Astrocyte of the hippocampus (primary cell): Measurements from ENCODE around the gene SEMA4C.

Experiments used
- DNase-seq: peaks from one replicate; pipeline ENCODE4 v3.0.0; 2011; ENCODE audit warnings: low read depth, low spot score

Gene SEMA4C

GRCh38 chr2:96822786-96823185 lies 47.1 kb downstream of the SEMA4C start:
- no peak for DNase-seq

DNA sequence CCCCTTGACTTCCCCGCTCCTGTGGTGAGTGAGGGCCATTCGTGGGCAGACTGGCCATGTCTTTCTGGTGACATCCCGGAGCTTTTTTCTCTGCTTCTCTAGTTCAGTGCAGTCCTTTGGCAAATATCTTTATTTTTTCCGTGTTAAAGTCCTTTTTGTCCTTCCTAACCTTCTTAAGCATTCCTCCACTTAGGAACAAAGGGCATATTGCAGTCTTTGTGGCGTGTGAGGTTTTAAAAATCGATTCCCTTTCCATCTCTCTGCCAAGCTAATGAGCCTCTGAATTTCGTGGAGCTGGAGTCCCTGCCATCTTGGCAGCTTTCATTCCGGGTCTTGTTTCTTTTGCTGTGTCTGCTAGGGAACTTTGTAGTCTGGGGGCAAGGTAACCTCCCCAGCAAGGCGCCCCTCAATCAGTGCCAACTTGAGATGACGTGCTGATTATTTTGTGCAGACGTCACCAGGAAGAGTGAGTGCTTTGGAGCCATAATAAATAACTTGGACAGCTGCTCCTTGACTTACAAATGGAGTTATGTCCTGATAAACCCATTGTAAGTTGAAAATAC lies 48.7 kb downstream of the SEMA4C start:
- peak; percentile 15 for DNase-seq

DNA sequence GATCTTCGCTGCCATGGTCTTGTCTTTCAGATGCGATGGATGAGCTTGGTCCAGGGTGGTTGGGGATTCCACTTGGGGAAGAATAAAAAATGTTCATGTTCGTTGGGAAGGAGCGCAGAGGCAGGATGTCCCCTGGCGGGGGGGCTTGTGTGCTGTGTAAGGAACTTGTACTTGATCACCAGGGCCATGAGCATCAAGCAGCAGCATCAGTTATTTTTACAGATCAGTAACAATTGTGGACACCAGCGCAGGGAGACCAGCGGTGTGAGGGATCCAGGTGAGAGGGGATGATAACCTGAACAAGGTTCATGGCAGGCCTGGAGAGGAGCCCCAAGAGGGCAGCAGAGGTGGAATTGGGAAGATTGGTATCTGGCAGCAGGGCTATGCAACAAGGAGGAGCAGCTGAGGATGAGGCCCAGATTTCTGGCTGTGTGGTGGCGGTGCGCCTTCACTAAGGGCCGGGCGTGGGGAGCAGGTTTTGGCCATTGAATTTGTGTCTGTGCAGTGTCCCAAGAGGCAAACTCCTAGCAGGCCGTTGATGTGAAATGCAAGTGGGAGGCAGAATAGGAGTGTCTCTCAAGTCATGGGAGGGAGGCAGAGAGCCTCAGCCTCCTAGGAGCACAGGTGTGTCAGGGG lies 49.9 kb downstream of the SEMA4C start:
- DNase-seq, result no peak

- DNase-seq, result no peak
These were observed 50.6 kb downstream of the SEMA4C start for GRCh38 chr2:96819128-96819875.

GRCh38 chr2:96817882-96818281 lies 52.0 kb downstream of the SEMA4C start:
- DNase-seq, result no peak

DNA sequence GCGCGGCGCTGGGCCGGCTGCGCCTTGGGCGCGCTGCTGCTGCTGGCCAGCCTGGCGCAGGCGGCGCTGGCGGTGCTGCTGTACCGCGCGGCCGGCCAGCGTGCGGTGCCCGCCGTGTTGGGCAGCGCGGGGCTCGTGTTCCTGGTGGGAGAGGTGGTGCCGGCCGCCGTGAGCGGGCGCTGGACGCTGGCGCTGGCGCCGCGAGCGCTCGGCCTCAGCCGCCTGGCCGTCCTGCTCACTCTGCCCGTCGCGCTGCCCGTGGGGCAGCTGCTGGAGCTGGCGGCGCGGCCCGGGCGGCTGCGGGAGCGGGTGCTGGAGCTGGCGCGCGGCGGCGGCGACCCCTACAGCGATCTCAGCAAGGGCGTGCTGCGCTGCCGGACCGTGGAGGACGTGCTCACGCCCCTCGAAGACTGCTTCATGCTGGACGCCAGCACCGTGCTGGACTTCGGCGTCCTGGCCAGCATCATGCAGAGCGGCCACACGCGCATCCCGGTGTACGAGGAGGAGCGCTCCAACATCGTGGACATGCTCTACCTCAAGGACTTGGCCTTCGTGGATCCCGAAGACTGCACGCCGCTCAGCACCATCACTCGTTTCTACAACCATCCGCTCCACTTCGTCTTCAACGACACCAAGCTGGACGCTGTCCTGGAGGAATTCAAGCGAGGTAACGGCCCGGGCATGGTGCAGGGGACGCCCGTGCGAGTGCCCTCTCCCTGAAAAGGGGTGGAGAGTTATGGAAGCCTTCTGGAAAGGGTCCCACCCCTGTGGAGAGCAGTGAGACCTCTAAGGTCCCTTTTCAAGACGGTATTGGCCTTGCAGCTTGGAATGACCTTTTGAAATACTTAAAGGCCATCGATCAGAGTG lies 52.8 kb downstream of the SEMA4C start:
- DNase-seq, result no peak

GRCh38 chr2:96816127-96816835 lies 53.6 kb downstream of the SEMA4C start, which contains the start of gene CNNM3:
Gene CNNM3 (plus strand): TSS chr2:96816268. CDS start chr2:96816278, 10 bp downstream.
- peak; percentile 98 for DNase-seq

DNA sequence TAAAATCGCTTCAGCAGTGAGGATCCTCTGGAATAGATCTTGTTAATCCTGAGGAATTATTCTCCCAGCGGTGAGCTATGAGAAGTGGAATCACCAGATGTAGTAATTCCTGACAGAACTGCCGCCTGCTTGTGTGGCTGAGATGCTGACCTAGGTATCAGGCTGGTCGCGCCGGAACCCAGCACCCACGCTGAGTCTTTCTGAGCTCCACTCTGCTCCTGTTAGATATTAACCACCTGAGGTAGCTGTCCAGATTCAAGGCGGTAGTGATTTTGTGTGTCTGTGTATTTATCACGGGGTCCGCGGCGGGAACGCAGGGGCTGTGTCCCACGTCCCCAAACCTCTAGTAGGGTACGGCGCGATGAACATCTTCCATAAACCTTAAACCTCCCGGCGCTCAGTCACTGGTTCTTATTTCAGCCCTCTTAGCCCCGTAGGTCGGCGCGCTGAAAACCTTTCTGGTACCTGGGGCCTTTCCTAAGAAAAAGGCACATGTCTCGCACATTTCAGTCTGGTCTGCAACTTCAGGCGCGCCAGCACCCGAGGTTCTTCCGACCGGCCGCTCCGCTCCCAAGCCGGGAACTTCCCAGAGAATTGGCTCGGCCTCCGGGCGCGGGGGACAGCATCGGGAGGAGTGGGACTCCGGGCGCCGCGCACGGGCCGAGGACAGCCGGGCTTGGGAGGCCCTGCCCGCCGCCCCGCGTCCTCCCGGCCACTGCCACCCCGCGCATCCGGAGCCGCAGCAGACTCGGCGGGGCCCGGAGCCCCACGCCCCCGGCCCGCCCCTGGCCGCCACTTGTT lies 54.4 kb downstream of the SEMA4C start:
- DNase-seq, result no peak

DNA sequence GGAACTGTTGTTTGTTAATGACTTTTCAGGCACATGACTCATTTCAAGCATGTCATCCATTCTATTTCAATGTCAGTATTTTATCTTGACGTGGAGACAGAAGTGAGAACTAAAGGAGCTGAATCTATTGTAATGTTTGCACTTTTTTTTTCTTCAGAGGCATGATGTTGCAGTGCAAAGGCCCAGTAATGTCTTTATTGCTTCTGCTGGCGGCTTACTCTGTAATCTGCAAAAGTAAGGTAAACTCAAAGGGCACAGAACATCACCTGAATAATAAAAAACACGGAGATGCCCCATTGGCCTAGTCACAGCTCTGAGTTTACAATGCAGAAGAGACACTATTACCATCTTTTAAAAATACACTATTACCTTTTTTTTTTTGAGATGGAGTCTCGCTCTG lies 56.2 kb downstream of the SEMA4C start:
- no peak for DNase-seq

DNA sequence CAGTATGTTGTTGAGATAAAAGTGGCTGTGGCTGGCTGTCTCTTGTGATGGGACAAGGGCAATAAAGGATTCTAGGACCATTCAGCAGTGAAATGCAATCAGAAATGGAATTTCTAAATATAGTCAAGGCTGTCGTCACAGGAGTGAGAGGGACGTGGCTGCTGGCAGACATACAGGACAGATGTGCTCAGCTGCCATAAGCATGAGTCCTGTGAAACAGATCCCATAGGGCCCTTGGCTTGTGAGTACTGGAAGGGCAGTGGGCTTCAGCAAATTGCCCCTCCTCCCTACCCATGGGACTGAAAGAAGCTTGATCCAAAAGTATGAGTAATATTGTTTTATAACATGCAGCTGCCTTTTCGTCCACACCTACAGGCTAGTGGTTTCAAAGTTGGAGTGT lies 58.0 kb downstream of the SEMA4C start:
- no peak for DNase-seq

DNA sequence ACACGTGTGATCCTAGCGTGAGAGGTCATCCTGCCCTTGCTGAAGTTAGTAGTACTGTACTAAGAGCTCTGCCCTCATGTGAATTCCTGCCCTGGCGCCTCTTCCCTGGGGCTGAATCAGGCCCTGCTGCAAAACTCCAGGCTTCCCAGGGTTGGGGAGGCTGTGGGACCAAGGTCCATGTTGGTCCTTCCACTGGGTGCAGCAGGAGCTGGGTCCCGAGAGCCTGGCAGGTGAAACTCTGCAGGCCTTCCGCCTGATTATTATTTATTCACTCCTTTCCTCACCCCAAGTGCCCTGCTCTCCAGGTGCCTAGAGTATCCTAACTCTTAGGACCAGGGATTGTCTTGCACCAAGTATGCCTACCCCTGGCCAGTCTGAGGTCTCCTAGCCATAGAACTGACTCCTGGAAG lies 59.1 kb downstream of the SEMA4C start:
- no peak for DNase-seq

GRCh38 chr2:96809951-96810782 lies 59.7 kb downstream of the SEMA4C start:
- no peak for DNase-seq
